ENCODE results near the gene NCOR2. TPM values are rescaled to one million over a fixed set of nuclear protein-coding genes. Genes with fewer than 3 reads are reported as not detected.
"Not testable (repeated sequence)": the region's sequence is repeated elsewhere in the genome, so short reads cannot be mapped to it uniquely, and the experiment has no call there.

NCOR2 gene
- polyA plus RNA-seq, 3 donors = 49.9 to 59.7 (median 50.1) TPM

DNA sequence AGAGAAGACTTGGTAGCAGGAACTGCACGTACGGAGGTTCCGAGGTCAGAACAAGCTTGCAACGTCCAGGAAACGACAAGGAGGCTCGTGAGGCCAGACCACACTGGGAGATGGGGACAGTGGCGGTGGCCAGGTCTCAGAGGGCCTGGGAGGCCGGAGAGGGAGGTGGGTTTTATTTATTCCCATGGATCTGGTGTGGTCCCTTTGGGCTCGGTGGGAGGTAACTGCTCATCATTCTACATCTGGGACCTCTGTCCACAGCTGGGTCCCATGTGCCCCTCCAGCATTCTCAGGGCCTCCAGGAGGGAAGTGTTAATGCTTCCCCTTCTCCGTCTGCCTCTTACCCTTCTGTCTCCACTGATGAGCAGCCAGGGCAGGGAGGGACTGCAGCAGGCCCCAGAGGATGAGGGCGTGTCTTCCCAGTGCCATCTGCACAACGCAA lies 35.7 kb upstream of the NCOR2 start:
- no peak for DNase-seq (ENCODE audit: low read depth in 3 of 3, low spot score in 2 of 3)

DNA sequence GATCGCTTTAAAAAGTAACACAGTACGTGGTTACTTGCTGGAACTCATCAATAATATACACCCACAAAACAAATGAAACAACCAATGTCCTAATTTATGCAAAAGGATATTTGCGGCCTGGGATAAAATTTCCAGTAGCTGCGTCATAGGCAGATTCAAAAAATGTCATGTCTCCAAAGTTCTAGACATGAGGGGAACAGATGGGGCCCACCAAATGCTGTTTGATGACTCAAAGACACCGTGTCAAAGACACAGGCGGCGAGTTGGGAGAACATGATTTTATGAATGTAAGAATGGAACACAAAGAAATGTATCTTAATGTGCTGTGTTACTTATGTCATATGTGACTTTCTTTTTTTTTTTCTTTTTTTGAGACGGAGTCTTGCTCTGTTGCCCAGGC lies 34.3 kb upstream of the NCOR2 start:
- no peak for DNase-seq (ENCODE audit: low read depth in 3 of 3, low spot score in 2 of 3)

DNA sequence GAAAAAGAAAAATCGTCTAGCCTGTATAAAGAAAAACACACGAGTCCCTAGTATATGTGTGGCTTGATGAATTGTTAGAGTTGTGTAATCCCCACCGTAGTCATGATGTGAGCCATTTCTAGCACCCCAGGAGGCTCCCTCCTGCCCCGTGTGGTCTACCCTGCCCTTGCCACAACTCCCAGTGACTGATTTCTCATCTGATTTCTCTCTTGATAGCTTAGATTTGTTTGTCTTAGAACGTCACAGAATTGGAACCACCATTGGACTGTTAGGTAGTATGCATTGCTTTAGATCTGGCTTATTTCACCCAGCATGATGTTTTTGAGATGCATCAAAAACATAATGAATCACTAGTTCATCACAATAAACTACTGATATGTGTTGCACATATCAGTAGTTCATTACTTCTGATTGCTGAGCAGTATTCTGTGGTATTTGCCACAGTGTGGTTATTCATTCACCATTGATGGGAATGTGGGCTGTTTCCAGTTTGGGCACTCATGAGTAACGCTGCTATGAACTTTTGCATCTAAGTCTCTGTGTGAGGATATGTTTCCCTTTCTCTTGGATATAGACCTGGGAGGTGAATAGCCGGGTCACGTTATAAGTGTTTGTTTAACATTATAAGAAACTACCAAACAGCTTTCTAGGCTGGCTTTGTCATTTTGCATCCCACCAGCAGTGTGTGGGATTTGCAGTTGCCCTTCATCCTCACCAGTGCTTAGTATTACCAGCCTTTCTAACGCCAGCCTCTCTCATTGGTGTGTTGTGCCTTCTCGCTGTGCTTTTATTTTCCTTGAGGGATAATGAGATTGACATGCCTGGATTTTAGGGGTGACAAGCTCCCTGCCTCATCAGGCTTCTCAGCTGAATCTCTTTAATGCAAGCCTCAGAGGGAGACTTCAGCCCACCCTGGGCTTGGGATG lies 31.9 kb upstream of the NCOR2 start:
- DNase-seq (ENCODE audit: low read depth in 3 of 3, low spot score in 2 of 3) = no peak

DNA sequence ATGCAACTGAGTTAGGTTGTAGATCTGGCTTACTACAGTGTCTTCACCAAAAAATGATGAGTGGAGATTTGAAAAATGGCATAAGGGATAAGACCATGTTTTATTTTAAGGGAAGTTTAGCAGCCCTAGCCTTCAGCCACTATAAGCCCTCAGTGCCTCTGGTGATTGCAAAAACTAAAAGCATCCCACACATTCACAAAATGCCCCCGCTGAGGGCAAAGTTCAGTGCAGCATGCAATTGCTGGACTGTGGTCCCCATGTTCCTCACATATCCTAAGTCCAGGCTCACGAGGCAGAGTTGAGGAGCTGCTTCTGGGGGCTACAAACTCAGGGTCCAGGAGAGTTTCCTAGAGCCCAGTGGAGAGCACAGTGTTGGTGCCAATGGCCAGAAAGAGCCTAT lies 29.6 kb upstream of the NCOR2 start:
- no peak for DNase-seq (ENCODE audit: low read depth in 3 of 3, low spot score in 2 of 3)

DNA sequence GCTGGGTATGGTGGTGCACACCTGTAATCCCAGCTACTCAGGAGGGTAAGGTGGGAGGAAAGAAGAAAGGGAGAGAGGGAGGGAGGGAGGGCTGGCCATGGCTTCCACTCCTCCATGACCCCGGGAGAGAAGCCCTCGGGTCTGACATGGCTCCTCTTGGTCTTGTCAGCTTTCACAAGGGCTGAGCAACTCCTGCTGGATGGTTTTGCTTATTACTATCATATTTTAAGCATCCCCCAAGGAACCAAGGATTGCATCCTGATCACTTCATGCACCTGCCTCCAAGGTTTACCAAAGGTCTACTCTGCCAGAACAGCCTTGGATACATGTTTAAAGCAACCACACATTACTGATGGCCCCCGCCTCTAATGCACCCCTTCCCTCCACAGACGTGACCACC lies 28.0 kb upstream of the NCOR2 start:
- DNase-seq (ENCODE audit: low read depth in 3 of 3, low spot score in 2 of 3) = no peak

DNA sequence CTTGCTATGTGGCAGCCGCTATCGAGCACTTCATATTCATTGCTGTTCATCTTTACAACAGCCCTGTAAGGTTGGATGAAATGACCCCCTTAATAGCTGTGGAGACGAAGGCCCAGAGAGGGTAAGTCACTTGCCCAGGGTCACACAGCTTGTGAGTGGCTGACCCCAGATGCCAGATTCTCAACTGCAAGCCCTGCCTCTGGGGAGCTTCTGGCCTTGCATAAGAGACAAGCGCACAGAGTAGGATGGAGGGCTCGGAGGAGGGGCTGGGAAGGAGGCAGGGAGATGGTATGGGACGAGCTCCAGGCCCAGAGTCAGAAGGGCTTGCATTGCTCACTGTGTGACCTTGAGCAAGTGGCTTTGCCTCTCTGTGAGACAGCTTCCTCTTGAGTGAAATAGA lies 27.4 kb upstream of the NCOR2 start:
- no peak for DNase-seq (ENCODE audit: low read depth in 3 of 3, low spot score in 2 of 3)

DNA sequence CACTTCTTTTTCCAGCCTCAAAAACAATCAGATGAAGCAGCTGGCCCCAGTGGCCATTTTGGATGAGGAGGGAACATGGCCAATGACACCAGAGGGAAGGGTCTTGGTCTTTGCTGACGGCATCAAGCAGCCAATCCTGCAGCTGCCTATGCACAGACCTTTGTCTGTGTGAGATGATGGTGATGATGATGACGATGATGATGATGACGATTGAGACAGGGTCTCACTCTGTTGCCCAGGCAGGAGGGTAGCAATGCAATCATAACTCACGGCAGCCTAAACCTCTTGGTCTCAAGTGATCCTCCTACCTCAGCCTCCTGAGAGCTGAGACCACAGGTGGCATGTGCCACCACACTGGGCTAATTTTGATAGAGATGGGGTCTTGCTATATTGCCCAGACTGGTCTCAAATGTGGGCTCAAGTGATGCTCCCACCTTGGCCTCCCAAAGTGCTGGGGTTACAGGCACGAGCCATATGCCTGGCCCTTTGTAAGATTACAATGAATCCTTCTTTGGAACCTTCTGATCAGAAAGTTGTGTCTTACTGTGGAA lies 26.5 kb upstream of the NCOR2 start:
- no peak for DNase-seq (ENCODE audit: low read depth in 3 of 3, low spot score in 2 of 3)

DNA sequence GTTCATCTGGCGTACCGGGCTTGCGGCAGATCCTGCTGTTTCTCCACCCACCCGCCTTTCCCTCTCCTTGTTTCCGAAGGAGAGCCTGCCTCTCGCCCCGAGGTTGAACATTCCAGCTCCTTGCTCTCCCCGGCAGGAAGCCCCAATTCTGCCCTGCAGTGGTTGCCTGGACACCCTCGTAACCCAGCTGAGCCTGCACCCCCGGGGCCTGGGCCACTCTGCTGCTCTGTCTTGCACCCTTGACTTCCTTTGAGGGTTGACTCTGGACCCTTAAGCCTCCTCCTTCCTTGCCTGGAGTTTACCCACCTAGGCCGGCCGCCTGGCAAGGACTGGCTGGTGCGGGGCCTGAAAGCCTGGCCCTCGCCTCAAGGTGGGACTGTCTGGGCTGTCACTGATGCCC lies 25.8 kb upstream of the NCOR2 start:
- no peak for DNase-seq (ENCODE audit: low read depth in 3 of 3, low spot score in 2 of 3)

DNA sequence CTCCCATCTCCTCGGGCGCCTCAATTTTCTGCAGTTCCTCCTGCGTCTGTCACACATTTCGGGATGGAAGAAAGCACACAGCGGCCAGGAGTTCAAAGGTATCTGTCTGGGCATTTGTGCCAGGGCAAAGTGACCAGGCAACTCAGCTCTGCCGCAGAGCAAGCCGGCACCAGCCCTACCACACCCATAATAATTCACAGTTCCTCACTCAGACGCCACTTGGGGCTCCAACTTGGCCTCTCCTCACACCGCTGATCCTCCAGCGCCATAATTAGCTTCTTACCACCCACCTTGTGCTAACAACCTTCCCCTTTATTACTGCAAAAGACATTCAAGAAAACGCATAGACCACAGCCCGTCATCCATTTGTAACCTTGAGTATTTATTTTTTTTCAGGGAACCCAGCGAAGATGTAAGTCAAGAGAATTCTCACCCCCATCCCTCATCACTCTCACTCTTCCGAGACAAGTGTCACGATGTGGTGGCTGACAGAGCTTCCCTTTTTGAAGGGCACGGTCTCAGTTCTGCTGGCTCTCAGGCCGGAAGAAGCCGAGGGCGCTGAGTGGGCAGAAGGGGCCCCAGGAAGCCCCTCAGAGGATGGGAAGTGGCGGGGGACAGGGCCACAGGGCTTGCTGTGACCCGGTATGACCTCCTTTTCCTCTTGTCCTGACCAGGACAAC lies 25.2 kb upstream of the NCOR2 start:
- DNase-seq (ENCODE audit: low read depth in 3 of 3, low spot score in 2 of 3) = no peak

DNA sequence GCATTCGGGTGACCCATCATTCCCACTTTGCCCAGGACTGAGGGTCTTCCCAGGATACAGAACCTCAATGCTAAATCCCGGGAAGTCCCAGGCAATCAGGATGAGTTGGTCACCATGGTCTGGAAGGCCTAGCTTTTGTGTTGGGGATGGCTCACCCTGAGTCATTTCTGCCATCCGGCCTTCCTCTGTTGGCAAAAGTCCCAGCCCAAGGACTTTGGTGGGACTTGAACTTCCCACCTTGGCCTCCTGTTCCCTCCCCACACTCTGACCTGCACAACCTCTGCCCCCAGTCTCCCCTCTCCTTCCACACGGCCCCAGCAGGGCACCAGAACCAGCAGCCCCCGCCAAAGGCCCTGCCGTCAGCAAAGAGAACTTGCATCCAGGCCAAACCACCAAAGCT lies 24.6 kb upstream of the NCOR2 start:
- DNase-seq (ENCODE audit: low read depth in 3 of 3, low spot score in 2 of 3) = no peak

DNA sequence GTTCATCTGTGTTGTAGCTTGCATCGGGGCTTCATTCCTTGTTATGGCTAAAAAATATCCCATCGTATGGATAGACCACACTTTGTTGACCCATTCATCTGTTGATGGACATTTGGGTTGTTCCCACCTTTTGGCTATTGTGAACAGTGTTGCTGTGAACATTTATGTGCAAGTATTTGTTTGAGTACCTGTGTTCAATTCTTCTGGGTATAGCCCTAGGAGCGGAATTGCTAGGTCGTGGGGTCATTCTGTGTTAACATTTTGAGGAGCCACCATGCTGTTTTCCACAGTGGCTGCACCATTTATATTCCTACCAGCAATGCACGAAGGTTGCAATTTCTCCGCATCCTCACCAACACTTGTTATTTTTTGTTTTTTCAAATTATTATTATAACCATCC lies 23.0 kb upstream of the NCOR2 start:
- DNase-seq (ENCODE audit: low read depth in 3 of 3, low spot score in 2 of 3) = no peak

DNA sequence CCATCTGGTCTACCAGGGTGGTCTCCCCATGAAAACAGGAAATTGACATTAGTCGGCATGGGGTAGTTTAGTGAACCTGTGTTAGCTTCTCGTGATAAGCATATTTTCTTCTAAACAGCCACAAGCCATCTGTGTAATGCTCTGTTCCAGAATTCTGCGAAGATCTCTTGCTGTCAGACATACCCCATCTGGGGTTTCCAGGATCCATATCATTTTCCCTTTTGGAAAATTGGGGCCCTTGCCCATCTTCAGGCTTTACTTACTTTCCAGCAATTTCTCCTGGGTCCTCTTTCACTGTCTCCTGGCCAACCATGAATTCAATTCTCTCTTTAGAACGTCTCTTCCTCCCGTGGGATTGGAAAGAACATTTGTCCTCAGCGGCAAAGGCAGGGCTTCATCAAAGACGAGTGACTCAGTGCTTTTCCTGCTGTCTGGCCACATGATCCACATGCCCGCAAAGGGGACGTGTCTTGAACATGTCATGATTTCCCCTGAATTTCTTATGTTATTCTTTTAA lies 21.4 kb upstream of the NCOR2 start:
- no peak for DNase-seq (ENCODE audit: low read depth in 3 of 3, low spot score in 2 of 3)

DNA sequence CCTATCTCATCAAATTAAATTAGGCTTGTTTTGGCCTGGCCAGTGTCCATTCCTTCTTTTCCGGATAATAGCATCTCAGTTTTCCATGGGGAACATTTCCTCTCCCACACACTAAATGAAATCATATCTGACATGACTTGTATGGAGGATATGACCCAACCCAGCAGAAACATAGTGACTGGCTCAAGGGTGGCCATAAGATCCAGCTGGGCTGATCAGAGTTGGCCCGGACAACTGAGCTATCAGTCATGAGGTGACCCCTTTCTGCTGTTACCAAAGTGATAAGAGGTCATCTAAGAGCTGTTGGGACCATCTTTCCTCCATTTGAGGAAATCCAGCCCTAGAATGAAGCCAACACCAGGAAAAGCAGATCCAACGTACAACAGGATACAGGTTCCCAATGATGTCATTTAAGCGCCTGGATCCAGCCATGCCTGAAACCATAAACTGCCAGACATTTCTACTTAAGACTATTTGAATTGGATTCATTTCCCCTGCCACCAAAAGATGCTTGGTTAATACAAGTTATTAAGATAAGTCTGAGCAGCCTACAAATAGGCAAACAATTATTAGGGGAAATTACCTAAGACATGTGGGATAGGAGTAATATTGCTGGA lies 20.7 kb upstream of the NCOR2 start:
- no peak for DNase-seq (ENCODE audit: low read depth in 3 of 3, low spot score in 2 of 3)

DNA sequence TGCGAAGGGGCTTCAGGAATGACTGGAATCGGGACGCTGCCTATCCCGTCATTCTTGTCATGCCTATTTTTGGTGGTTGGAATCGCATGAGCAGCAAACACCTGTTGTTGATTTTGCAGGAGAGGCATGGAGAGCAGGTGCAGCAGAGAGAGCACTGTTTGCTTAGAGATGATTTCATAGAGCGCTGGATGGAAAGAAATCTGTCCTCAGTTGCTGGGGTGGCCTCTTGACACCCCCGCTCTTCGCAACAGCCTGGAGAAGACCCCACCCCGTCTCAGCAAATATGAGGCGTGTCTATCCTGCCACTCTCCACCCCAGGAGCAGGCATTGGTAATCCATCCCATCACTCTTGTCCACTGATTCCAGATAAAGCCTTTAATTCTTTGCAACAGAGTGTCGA lies 19.3 kb upstream of the NCOR2 start:
- DNase-seq (ENCODE audit: low read depth in 3 of 3, low spot score in 2 of 3) = no peak

DNA sequence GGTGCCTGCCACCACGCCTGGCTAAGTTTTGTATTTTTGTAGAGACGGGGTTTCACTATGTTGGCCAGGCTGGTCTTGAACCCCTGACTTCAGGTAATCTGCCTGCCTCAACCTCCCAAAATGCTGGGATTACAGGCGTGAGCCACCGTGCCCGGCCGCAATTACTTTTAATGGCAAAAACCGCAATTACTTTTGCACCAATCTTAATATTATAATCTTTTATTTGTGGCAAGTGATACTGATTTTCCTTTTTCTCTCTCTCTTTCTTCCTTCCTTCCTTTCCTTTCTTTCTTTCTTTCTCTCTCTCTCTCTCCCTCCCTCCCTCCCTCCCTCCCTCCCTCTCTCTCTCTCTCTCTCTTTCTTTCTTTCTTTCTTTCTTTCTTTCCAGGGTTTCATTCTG lies 17.1 kb upstream of the NCOR2 start:
- not testable (repeated sequence) for DNase-seq (ENCODE audit: low read depth in 3 of 3, low spot score in 2 of 3)

DNA sequence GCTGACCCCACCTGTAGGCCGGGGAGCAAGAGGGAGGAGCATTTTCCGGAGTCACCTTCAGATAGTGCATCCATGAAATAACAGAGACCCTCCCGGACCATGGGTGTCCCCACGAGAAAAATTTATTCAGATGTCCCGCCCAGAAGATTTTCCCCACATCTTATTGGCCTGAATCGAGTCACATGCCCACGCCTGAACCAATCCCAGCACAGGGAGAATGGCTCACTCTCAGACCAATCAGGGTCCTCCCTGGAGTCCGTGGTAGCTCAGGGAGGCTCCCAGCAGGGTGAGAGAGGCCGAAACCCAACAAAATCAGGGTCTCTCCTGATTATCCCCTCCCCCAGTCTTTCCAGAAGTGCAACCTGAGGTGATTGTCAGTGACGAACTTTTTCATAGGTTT lies 16.4 kb upstream of the NCOR2 start:
- no peak for DNase-seq (ENCODE audit: low read depth in 3 of 3, low spot score in 2 of 3)

DNA sequence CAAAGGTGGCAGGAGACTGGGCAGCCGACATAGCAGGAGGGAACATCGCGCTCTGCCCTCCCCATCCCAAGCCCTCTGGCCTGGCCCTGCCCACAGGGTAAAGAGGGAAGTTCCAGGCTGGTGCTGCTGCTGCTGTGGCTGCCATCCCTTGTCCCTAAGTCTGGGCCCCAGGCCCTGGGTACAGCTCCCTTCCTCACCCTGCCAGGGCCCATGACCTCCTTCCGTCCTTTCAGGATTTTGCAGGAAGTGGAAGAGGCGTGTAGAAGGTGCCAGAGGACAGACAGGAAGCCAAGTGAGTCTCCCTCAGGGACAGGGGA lies 14.7 kb upstream of the NCOR2 start:
- no peak for DNase-seq (ENCODE audit: low read depth in 3 of 3, low spot score in 2 of 3)

DNA sequence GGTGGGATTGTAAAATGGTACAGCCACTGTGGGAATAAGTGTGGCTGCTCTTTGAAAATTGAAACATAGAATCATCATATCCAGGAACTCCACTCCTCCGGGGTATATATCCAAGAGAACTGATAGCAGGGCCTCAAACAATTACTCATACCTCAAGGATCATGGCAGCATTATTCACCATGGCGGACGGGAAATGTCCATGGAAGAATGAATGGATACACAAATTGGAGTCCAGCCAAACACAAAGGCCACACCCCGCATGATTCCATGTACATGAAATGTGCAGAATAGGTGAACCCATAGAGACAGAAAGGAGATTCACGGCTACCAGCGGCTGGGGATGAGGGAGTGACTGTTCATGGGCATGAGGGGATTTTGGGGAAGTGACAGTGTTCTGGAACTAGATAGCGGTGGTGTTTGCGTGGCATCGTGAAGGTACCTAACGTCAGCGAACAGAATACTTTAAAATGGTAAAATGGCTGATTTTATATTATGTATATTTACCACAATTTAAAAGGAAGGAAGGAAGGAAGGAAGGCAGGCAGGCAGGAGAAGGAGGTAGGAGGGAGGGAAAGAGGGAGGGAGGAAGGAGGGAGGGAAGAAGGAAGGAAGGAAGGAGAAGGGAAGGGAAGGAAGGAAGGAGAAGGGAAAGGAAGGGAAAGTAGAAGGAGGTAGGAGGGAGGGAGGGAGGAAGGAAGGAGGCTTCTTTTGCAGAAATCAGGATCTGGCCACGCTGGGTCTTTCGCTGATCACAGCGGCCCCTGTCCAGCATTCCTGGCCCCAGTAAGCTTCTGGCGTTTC lies 14.1 kb upstream of the NCOR2 start:
- no peak for DNase-seq (ENCODE audit: low read depth in 3 of 3, low spot score in 2 of 3)

DNA sequence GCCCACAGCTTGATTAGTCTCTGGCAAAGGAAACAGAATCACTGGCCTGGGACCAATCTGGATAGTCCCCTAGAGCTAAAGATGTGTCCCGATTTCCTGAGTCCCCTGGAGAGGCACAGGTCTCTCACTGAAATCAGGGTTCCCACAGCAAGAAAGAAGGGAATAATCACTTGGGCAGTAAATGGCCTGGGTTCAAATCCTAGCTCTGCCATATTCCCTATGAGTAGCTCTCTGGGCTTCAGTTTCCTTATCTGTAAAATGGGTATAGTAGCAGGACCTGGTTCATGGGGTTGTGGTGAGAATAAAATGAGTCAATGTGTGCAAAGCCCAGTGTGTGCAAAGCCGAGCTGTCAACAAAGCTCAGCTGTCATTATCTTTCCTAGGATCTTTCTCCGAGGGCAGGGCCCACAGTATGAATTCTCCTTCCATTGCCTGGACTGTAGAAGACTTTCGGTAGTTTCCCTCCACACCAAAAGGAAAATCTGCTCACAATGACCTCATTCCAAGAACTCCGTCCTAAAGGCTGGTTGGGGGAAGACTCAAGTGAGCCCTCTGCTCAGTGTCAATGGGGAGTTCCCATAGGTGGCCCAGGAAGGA lies 12.6 kb upstream of the NCOR2 start:
- DNase-seq (ENCODE audit: low read depth in 3 of 3, low spot score in 2 of 3) = no peak

DNA sequence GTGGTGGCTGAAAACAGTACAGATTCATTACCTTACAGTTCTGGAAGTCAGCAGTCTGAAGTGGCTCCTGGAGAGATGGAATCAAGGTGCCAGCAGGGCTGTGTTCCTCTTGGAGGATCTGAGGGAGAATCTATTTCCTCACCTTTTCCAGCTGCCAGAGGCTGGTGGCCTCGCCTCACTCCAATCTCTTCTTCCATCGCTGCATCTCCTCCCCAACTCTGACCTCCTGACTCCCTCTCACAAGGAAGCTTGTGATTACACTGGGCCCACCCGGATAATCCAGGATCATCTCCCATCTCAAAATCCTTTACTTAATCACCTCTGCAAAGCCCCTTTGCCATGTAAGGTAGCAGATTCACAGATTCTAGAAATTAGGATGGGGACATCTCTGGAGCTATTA lies 11.4 kb upstream of the NCOR2 start:
- no peak for DNase-seq (ENCODE audit: low read depth in 3 of 3, low spot score in 2 of 3)
